GM12873 (cell line): Measurements from ENCODE around the gene RNF40.

Experiments used
- TF ChIP-seq, protein P1 (sequence below): IDR thresholded peaks from 2 replicates; pipeline ENCODE4 v1.5.1; 2012; ENCODE audit warnings: low read depth, mild to moderate bottlenecking, moderate library complexity, low read length, control low read depth; ENCODE audit not compliant: insufficient read depth; ENCODE audit errors: missing control alignments

The RNF40 gene

DNA sequence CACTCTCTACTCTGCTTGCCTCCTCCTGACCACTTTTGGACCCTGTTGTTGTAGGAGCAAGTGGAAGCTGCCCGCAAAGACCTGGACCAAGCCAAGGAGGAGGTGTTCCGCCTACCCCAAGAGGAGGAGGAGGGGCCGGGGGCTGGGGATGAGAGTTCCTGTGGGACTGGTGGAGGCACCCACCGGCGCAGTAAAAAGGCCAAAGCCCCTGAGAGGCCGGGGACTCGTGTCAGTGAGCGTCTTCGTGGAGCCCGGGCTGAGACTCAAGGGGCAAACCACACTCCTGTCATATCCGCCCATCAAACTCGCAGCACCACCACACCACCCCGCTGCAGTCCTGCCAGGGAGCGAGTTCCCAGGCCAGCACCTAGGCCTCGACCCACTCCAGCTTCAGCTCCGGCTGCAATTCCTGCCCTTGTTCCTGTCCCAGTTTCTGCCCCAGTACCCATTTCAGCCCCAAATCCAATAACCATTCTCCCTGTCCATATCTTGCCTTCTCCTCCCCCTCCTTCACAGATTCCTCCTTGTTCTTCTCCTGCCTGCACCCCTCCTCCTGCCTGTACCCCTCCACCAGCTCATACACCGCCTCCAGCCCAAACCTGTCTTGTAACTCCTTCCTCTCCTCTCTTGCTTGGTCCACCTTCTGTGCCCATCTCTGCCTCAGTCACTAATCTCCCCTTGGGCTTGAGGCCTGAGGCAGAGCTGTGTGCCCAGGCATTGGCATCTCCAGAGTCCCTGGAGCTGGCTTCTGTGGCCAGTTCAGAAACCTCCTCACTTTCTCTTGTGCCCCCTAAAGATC, 24.9 kb upstream of the RNF40 start:
- TF ChIP-seq, protein P1, sequence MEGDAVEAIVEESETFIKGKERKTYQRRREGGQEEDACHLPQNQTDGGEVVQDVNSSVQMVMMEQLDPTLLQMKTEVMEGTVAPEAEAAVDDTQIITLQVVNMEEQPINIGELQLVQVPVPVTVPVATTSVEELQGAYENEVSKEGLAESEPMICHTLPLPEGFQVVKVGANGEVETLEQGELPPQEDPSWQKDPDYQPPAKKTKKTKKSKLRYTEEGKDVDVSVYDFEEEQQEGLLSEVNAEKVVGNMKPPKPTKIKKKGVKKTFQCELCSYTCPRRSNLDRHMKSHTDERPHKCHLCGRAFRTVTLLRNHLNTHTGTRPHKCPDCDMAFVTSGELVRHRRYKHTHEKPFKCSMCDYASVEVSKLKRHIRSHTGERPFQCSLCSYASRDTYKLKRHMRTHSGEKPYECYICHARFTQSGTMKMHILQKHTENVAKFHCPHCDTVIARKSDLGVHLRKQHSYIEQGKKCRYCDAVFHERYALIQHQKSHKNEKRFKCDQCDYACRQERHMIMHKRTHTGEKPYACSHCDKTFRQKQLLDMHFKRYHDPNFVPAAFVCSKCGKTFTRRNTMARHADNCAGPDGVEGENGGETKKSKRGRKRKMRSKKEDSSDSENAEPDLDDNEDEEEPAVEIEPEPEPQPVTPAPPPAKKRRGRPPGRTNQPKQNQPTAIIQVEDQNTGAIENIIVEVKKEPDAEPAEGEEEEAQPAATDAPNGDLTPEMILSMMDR, result no peak

DNA sequence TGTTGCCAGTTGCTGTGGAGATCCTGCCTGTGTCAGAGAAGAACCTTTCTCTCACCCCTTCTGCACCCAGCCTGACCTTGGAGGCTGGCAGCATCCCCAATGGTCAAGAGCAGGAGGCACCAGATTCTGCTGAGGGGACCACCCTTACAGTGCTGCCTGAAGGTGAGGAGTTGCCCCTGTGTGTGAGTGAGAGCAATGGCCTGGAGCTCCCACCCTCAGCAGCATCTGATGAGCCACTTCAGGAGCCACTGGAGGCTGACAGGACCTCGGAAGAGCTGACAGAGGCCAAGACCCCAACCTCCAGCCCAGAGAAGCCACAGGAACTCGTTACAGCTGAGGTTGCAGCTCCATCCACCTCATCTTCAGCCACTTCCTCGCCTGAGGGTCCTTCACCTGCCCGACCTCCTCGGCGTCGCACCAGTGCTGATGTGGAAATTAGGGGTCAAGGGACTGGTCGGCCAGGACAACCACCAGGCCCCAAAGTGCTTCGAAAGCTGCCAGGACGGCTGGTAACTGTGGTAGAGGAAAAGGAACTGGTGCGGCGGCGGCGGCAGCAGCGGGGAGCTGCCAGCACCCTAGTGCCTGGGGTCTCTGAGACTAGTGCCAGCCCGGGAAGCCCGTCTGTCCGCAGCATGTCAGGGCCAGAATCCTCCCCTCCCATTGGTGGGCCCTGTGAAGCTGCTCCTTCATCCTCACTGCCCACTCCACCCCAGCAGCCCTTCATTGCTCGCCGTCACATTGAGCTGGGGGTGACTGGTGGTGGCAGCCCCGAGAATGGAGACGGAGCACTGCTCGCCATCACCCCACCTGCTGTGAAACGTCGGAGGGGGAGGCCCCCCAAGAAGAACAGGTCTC, 24.1 kb upstream of the RNF40 start:
- TF ChIP-seq, protein P1, result no peak

- TF ChIP-seq, protein P1, result no peak
Measured at GRCh38 chr16:30738984-30739951, 22.9 kb upstream of the RNF40 start.

GRCh38 chr16:30740364-30741251, 21.5 kb upstream of the RNF40 start:
- TF ChIP-seq, protein P1, result no peak

DNA sequence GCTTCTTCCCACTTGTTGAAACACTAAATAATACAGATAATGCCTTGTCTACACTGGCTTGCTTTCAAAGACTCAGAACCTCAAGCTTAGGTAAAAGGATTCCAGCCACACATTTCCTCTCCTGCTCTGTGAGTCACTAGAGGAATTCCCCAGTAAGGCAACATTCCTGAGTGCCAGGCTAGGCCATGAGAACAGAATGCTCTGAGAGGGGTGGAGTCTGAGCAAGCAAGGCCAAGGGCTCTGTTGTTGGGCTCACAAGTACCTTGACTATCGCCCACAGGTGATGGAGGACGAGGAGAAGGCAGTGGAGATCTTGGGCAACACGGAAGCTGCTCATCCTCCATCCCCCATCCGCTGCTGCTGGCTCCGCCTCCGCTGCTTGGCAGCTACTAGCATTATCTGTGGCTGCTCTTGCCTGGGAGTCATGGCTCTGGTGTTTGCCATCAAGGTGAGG, 20.6 kb upstream of the RNF40 start:
- TF ChIP-seq, protein P1, result no peak

- TF ChIP-seq, protein P1, result no peak
Measured at GRCh38 chr16:30743716-30744115, 18.4 kb upstream of the RNF40 start.
